Muscle of leg (tissue), 11 donors: ENCODE measurements around the gene CDK17. TPM values are rescaled to one million over a fixed set of nuclear protein-coding genes. Genes with fewer than 3 reads are reported as not detected.

Source experiments
- DNase-seq: peaks from one replicate; pipeline ENCODE4 v3.0.0; 2013
- H3K27ac ChIP-seq: one replicate; pipeline ENCODE4 v1.5.1; 2013; ENCODE audit warnings: mild to moderate bottlenecking, low read length, control low read depth
- H3K27me3 ChIP-seq: one replicate; pipeline ENCODE4 v1.6.1; 2013; ENCODE audit warnings: low read length; ENCODE audit not compliant: control insufficient read depth, insufficient read depth
- H3K36me3 ChIP-seq: one replicate; pipeline ENCODE4 v1.6.1; 2013; ENCODE audit warnings: low read length; ENCODE audit not compliant: control insufficient read depth, insufficient read depth
- H3K4me1 ChIP-seq: one replicate; pipeline ENCODE4 v1.6.1; 2013; ENCODE audit warnings: low read length; ENCODE audit not compliant: control insufficient read depth, insufficient read depth
- H3K4me3 ChIP-seq: one replicate; pipeline ENCODE4 v1.5.1; 2013; ENCODE audit warnings: low read length, control low read depth
- H3K9me3 ChIP-seq: replicated peaks from 2 replicates; pipeline ENCODE4 v1.6.1; 2013; ENCODE audit warnings: low read depth, low read length; ENCODE audit not compliant: control insufficient read depth
- WGBS: methylation state at CpG from one replicate; pipeline ENCODE4 v1.1.5; 2013; ENCODE audit warnings: missing lambda C conversion rate; ENCODE audit not compliant: insufficient coverage; 5-methylcytosine and 5-hydroxymethylcytosine counted together
- polyA plus RNA-seq, 8 donors: library from polyadenylated mRNA; unstranded; fragments of 120-200 nt; gene quantifications; one replicate each; pipeline versions ENCODE4 v1.2.1 to v1.2.3, GENCODE V29; 2013; ENCODE audit warnings: inconsistent platforms in 1 of 8, low replicate concordance in 1 of 8; ENCODE audit not compliant: insufficient read length in 8 of 8, insufficient read depth in 1 of 8
- total RNA-seq: library from RNA; stranded (reverse); fragments of 120-200 nt; gene quantifications from one replicate; pipeline ENCODE4 v1.2.4, GENCODE V29; 2013

The CDK17 gene
- total and polyA plus RNA-seq, 9 donors = 23.4 to 31.0 (median 25.7) TPM

GRCh38 chr12:96237465-96238077 lies 162.7 kb downstream of the CDK17 start:
- peak; percentile 92 for DNase-seq
- WGBS = 26% methylated on average over 6 of the region's 9 CpGs
- Histone ChIP-seq H3K27ac (peak overlapping the region; percentile 67), H3K36me3 (peaks cover 7% of the 10 kb centered on the region), H3K4me1 (peaks cover 86% of the 10 kb centered on the region), H3K4me3 (no peak overlapping the region), H3K27me3 (no peaks in the 10 kb centered on the region), H3K9me3 (no peaks in the 10 kb centered on the region)

GRCh38 chr12:96237035-96237434 lies 163.2 kb downstream of the CDK17 start:
- WGBS = no CpG with 5 or more reads among the region's 7 CpGs
- H3K27ac ChIP-seq = peak overlapping the region; percentile 67

GRCh38 chr12:96236221-96236822 lies 163.9 kb downstream of the CDK17 start:
- peak; percentile 63 for DNase-seq
- H3K27ac ChIP-seq = peak overlapping the region; percentile 67
- H3K9me3 ChIP-seq = no peaks in the 10 kb centered on the region
- peaks cover 7% of the 10 kb centered on the region for H3K36me3 ChIP-seq
- no peak overlapping the region for H3K4me3 ChIP-seq
- H3K4me1 ChIP-seq = peaks cover 78% of the 10 kb centered on the region
- WGBS = 65% methylated on average over 13 of the region's 18 CpGs
- H3K27me3 ChIP-seq = no peaks in the 10 kb centered on the region

More at GRCh38 chr12:96237035-96237434, 163.2 kb downstream of the CDK17 start:
- no peaks in the 10 kb centered on the region for H3K9me3 ChIP-seq
- H3K4me1 ChIP-seq = peaks cover 85% of the 10 kb centered on the region
- no peaks in the 10 kb centered on the region for H3K27me3 ChIP-seq
- no peak overlapping the region for H3K4me3 ChIP-seq
- DNase-seq = no peak
- H3K36me3 ChIP-seq = peaks cover 7% of the 10 kb centered on the region

- Histone ChIP-seq H3K27me3 (no peaks in the 10 kb centered on the region), H3K9me3 (no peaks in the 10 kb centered on the region), H3K4me3 (no peak overlapping the region), H3K4me1 (peaks cover 71% of the 10 kb centered on the region), H3K27ac (no peak overlapping the region), H3K36me3 (peaks cover 5% of the 10 kb centered on the region)
- no peak for DNase-seq
- WGBS = 67% methylated on average over 1 of the region's 5 CpGs
Measured at GRCh38 chr12:96235484-96235826, 164.8 kb downstream of the CDK17 start.

GRCh38 chr12:96234591-96235483 lies 165.4 kb downstream of the CDK17 start:
- Histone ChIP-seq H3K36me3 (peaks cover 5% of the 10 kb centered on the region), H3K4me3 (no peak overlapping the region), H3K4me1 (peaks cover 65% of the 10 kb centered on the region), H3K27ac (peak overlapping the region; percentile 94), H3K9me3 (no peaks in the 10 kb centered on the region), H3K27me3 (no peaks in the 10 kb centered on the region)
- 74% methylated on average over 17 of the region's 22 CpGs for WGBS
- DNase-seq = peak; percentile 84

- Histone ChIP-seq H3K27ac (peak overlapping the region; percentile 94), H3K9me3 (no peaks in the 10 kb centered on the region), H3K4me3 (no peak overlapping the region), H3K36me3 (peaks cover 5% of the 10 kb centered on the region), H3K4me1 (peaks cover 58% of the 10 kb centered on the region), H3K27me3 (no peaks in the 10 kb centered on the region)
- WGBS = 26% methylated on average over 11 of the region's 15 CpGs
- peak; percentile 96 for DNase-seq
Measured at GRCh38 chr12:96233939-96234461, 166.2 kb downstream of the CDK17 start.

- peak; percentile 73 for DNase-seq
Measured at GRCh38 chr12:96233168-96233567, 167.1 kb downstream of the CDK17 start.

GRCh38 chr12:96230646-96231045 lies 169.6 kb downstream of the CDK17 start:
- Histone ChIP-seq H3K4me3 (no peak overlapping the region), H3K9me3 (no peaks in the 10 kb centered on the region), H3K27ac (no peak overlapping the region), H3K4me1 (peaks cover 26% of the 10 kb centered on the region), H3K27me3 (no peaks in the 10 kb centered on the region), H3K36me3 (peaks cover 8% of the 10 kb centered on the region)
- DNase-seq = no peak
- 91% methylated on average over 11 of the region's 13 CpGs for WGBS

More at GRCh38 chr12:96233168-96233567, 167.1 kb downstream of the CDK17 start:
- Histone ChIP-seq H3K9me3 (no peaks in the 10 kb centered on the region), H3K36me3 (peaks cover 5% of the 10 kb centered on the region), H3K4me1 (peaks cover 51% of the 10 kb centered on the region), H3K27me3 (no peaks in the 10 kb centered on the region), H3K27ac (peak overlapping the region; percentile 62), H3K4me3 (no peak overlapping the region)
- no CpG with 5 or more reads among the region's 7 CpGs for WGBS

- no peak overlapping the region for H3K27ac ChIP-seq
- no peaks in the 10 kb centered on the region for H3K9me3 ChIP-seq
- no peak for DNase-seq
- peaks cover 8% of the 10 kb centered on the region for H3K36me3 ChIP-seq
- H3K4me3 ChIP-seq = no peak overlapping the region
- H3K27me3 ChIP-seq = no peaks in the 10 kb centered on the region
- 90% methylated on average over 7 of the region's 12 CpGs for WGBS
- peaks cover 16% of the 10 kb centered on the region for H3K4me1 ChIP-seq
Measured at GRCh38 chr12:96228566-96229248, 171.5 kb downstream of the CDK17 start.
